Endothelial cell of umbilical vein (primary cell): ENCODE results near the gene TYROBP. TPM values are rescaled to one million over a fixed set of nuclear protein-coding genes. Genes with fewer than 3 reads are reported as not detected.

ENCODE experiments used
- BruUV-seq: library from RNA; stranded (reverse); fragments of 400-500 nt; replicated peaks from 2 replicates; lab custom pipeline; 2021; lab: Mats Ljungman, UMichigan
- CTCF ChIA-PET: fragments of 300-600, 350-600 bp; sonication (Branson Sonifier 250); formaldehyde crosslinking; loops from one replicate; lab custom pipeline; 2021; ENCODE audit warnings: antibody characterized with exemption, inconsistent platforms; lab: Charles Lee
- POLR2A ChIA-PET: fragments of 300-600, 350-600 bp; sonication (Branson Sonifier 250); formaldehyde crosslinking; loops from one replicate; lab custom pipeline; 2021; ENCODE audit warnings: antibody characterized with exemption, inconsistent platforms; lab: Charles Lee
- DNase-seq: peaks from one replicate; pipeline ENCODE4 v3.0.0-alpha.2; 2011; ENCODE audit warnings: low read depth, low spot score
- FAIRE-seq: peaks from 2 replicates; lab custom pipeline; 2011; peaks lifted over from hg19 to GRCh38; lab: Jason Lieb, UNC
- H2AFZ ChIP-seq: 2 replicates; pipeline ENCODE4 v1.6.0; 2012; ENCODE audit warnings: low read depth, low read length, control low read depth, inconsistent platforms
- H3K27ac ChIP-seq: 2 replicates; pipeline ENCODE4 v1.5.1; 2011; ENCODE audit warnings: low read depth, mild to moderate bottlenecking, control low read depth, low read length, moderate library complexity; ENCODE audit not compliant: insufficient read depth
- H3K27me3 ChIP-seq, 2 experiments: 2 replicates each; pipeline versions ENCODE4 v1.6.0 to v1.6.1; 2011; ENCODE audit warnings: low read length in 2 of 2, mixed read lengths in 1 of 2; ENCODE audit not compliant: control insufficient read depth in 2 of 2, insufficient read depth in 2 of 2
- H3K36me3 ChIP-seq, 2 experiments: 2 replicates in 1 of 2; 3 replicates in 1 of 2; pipeline ENCODE4 v1.5.1; 2011; ENCODE audit warnings: low read length in 2 of 2, mild to moderate bottlenecking in 1 of 2, moderate library complexity in 1 of 2; ENCODE audit not compliant: control insufficient read depth in 2 of 2, insufficient read depth in 2 of 2; ENCODE audit errors: extremely low read depth in 1 of 2
- H3K4me1 ChIP-seq: 3 replicates; pipeline ENCODE4 v1.5.1; 2011; ENCODE audit warnings: mild to moderate bottlenecking, low read length; ENCODE audit not compliant: control insufficient read depth, insufficient read depth; ENCODE audit errors: extremely low read depth
- H3K4me2 ChIP-seq: 2 replicates; pipeline ENCODE4 v1.6.1; 2011; ENCODE audit warnings: low read length, control low read depth, mixed read lengths; ENCODE audit not compliant: insufficient read depth
- H3K4me3 ChIP-seq, 3 experiments: fragments of 200-600 bp in 1 of 3; sonication (generic), shearing (Covaris generic) in 1 of 3; replicated peaks in 1 of 3; 2 replicates each; pipeline ENCODE4 v1.5.1; 2011 to 2016; ENCODE audit warnings: control low read depth in 3 of 3, low read length in 3 of 3, mild to moderate bottlenecking in 2 of 3, inconsistent platforms in 1 of 3, low read depth in 1 of 3, moderate library complexity in 1 of 3; ENCODE audit not compliant: insufficient read depth in 1 of 3
- H3K79me2 ChIP-seq: 2 replicates; pipeline ENCODE4 v1.6.0; 2012; ENCODE audit warnings: low read length, inconsistent platforms; ENCODE audit not compliant: control insufficient read depth, insufficient read depth
- H3K9ac ChIP-seq: replicated peaks from 2 replicates; pipeline ENCODE3; 2011; ENCODE audit warnings: low read length, control low read depth; ENCODE audit not compliant: insufficient read depth; ENCODE audit errors: extremely low read depth
- H3K9me1 ChIP-seq: replicated peaks from 3 replicates; pipeline ENCODE4 v1.6.0; 2011; ENCODE audit warnings: mild to moderate bottlenecking, low read length; ENCODE audit not compliant: control insufficient read depth, insufficient read depth; ENCODE audit errors: extremely low read depth
- H3K9me3 ChIP-seq: replicated peaks from 2 replicates; pipeline ENCODE4 v1.5.1; 2012; ENCODE audit warnings: low read length, inconsistent platforms; ENCODE audit not compliant: control insufficient read depth, insufficient read depth
- H4K20me1 ChIP-seq: replicated peaks from 2 replicates; pipeline ENCODE3; 2011; ENCODE audit warnings: mild to moderate bottlenecking, low read length; ENCODE audit not compliant: control insufficient read depth, insufficient read depth; ENCODE audit errors: extremely low read depth
- EZH2 ChIP-seq: IDR thresholded peaks from 2 replicates; pipeline ENCODE4 v1.6.1; 2012; ENCODE audit warnings: borderline replicate concordance, low read depth, mild to moderate bottlenecking, moderate library complexity, low read length, inconsistent platforms; ENCODE audit not compliant: severe bottlenecking
- FOS ChIP-seq: IDR thresholded peaks from 2 replicates; pipeline ENCODE4 v1.6.1; 2011; ENCODE audit warnings: mild to moderate bottlenecking, low read length, moderate library complexity, borderline replicate concordance; ENCODE audit not compliant: insufficient read depth
- GATA2 ChIP-seq: IDR thresholded peaks from 2 replicates; pipeline ENCODE4 v1.7.0; 2011; ENCODE audit warnings: low read depth, mild to moderate bottlenecking, moderate library complexity, mixed read lengths, low read length; ENCODE audit not compliant: insufficient read length, insufficient read depth
- JUN ChIP-seq: IDR thresholded peaks from 2 replicates; pipeline ENCODE4 v1.6.1; 2011; ENCODE audit warnings: borderline replicate concordance, low read depth; ENCODE audit not compliant: insufficient read length, insufficient read depth
- MYC ChIP-seq: IDR thresholded peaks from one replicate; pipeline ENCODE4 v1.6.1; 2011; ENCODE audit warnings: mild to moderate bottlenecking, low read depth, low read length
- POLR2A ChIP-seq: IDR thresholded peaks from 2 replicates; pipeline ENCODE4 v1.6.1; 2012; ENCODE audit warnings: low read depth, mild to moderate bottlenecking, control low read depth, low read length
- POLR2AphosphoS5 ChIP-seq: IDR thresholded peaks from 2 replicates; pipeline ENCODE4 v1.6.1; 2012; ENCODE audit warnings: low read depth, mild to moderate bottlenecking, control low read depth, low read length, moderate library complexity; ENCODE audit not compliant: insufficient read depth
- dilution Hi-C: fragments of 300-500 bp; cut with MboI; formaldehyde crosslinking; loops from one replicate; pipeline ENCODE4 v1.15.0; 2019; ENCODE audit warnings: low sequenced_read_pairs; ENCODE audit not compliant: extremely low pct_ligation_motif_present
- intact Hi-C: fragments of 100-400 bp; cut with micrococcal nuclease; formaldehyde crosslinking; loops from one replicate; pipeline ENCODE4 v1.10.0; 2022
- polyA plus RNA-seq, 4 experiments: library from polyadenylated mRNA; depleted of rRNA in 3 of 4; stranded (reverse) in 3 of 4; unstranded in 1 of 4; fragments of >200 nt; gene quantifications; 2 replicates each; pipeline versions ENCODE4 v1.2.1 to v1.2.3, GENCODE V29; 2011 to 2012; ENCODE audit warnings: missing spikeins in 1 of 4
- total RNA-seq: library from RNA; stranded (reverse); gene quantifications from 2 replicates; pipeline ENCODE4 v1.2.3, GENCODE V29; 2021
- TF ChIP-seq, protein P1 (sequence below), 2 donors: IDR thresholded peaks; 1 replicate in 1 of 2; 2 replicates in 1 of 2; pipeline ENCODE4 v1.5.1; 2011; ENCODE audit warnings: low read length in 2 of 2, mild to moderate bottlenecking in 2 of 2, moderate library complexity in 2 of 2, control low read depth in 1 of 2, inconsistent platforms in 1 of 2, low read depth in 1 of 2; ENCODE audit not compliant: insufficient read depth in 1 of 2; ENCODE audit errors: extremely low read depth in 1 of 2
- TF ChIP-seq, protein P2 (sequence below): IDR thresholded peaks from 2 replicates; pipeline ENCODE4 v1.6.1; 2011; ENCODE audit not compliant: insufficient read depth, insufficient read length

The TYROBP gene
- total and polyA plus RNA-seq, 2 donors (not counting 3 experiments of a cell fraction or from before 2014, with no cell fraction given): not detected

GRCh38 chr19:35942235-35942634 lies 34.1 kb upstream of the TYROBP start:
- no TSS peak for BruUV-seq
- dilution Hi-C loops (no loop called here), intact Hi-C loops (no loop called here)
- CTCF ChIA-PET: no interaction called here
- TF ChIP-seq JUN: no peak
- TF ChIP-seq, protein P1, sequence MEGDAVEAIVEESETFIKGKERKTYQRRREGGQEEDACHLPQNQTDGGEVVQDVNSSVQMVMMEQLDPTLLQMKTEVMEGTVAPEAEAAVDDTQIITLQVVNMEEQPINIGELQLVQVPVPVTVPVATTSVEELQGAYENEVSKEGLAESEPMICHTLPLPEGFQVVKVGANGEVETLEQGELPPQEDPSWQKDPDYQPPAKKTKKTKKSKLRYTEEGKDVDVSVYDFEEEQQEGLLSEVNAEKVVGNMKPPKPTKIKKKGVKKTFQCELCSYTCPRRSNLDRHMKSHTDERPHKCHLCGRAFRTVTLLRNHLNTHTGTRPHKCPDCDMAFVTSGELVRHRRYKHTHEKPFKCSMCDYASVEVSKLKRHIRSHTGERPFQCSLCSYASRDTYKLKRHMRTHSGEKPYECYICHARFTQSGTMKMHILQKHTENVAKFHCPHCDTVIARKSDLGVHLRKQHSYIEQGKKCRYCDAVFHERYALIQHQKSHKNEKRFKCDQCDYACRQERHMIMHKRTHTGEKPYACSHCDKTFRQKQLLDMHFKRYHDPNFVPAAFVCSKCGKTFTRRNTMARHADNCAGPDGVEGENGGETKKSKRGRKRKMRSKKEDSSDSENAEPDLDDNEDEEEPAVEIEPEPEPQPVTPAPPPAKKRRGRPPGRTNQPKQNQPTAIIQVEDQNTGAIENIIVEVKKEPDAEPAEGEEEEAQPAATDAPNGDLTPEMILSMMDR (IDR thresholded peaks at IDR 0.05; ENCODE audit: extremely low read depth in 1 of 2, insufficient read depth in 1 of 2, low read depth in 1 of 2, low read length in 2 of 2): no peak
- TF ChIP-seq EZH2: no peak
- TF ChIP-seq MYC: no peak
- TF ChIP-seq POLR2AphosphoS5: no peak
- TF ChIP-seq, protein P2, sequence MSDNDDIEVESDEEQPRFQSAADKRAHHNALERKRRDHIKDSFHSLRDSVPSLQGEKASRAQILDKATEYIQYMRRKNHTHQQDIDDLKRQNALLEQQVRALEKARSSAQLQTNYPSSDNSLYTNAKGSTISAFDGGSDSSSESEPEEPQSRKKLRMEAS: no peak
- TF ChIP-seq POLR2A: no peak
- Histone ChIP-seq H3K27ac (no peak overlapping the region), H3K9me3 (no peaks in the 10 kb centered on the region), H3K36me3 (no peaks in the 10 kb centered on the region), H3K79me2 (no peaks in the 10 kb centered on the region), H3K4me2 (no peak overlapping the region), H2AFZ (no peak overlapping the region), H3K27me3 (no peaks in the 10 kb centered on the region), H3K9ac (no peak overlapping the region), H4K20me1 (peaks cover 4% of the 10 kb centered on the region), H3K9me1 (no peaks in the 10 kb centered on the region), H3K4me1 (peaks cover 8% of the 10 kb centered on the region), H3K4me3 (no peak overlapping the region)
- FAIRE-seq: no peak
- POLR2A ChIA-PET: no interaction called here
- no peak for DNase-seq

GRCh38 chr19:35940839-35941238 lies 32.7 kb upstream of the TYROBP start:
- dilution Hi-C loops (no loop called here), intact Hi-C loops (no loop called here)
- CTCF ChIA-PET: no interaction called here
- Histone ChIP-seq H3K4me2 (no peak overlapping the region), H3K9me1 (no peaks in the 10 kb centered on the region), H3K36me3 (no peaks in the 10 kb centered on the region), H3K4me3 (no peak overlapping the region), H3K27ac (no peak overlapping the region), H3K4me1 (peaks cover 18% of the 10 kb centered on the region), H2AFZ (no peak overlapping the region), H3K9me3 (no peaks in the 10 kb centered on the region), H3K79me2 (no peaks in the 10 kb centered on the region), H4K20me1 (peaks cover 4% of the 10 kb centered on the region), H3K27me3 (no peaks in the 10 kb centered on the region), H3K9ac (no peak overlapping the region)
- TF ChIP-seq, protein P2: no peak
- TF ChIP-seq FOS (no peak), POLR2AphosphoS5 (no peak), POLR2A (no peak), GATA2 (no peak), MYC (no peak), EZH2 (no peak), JUN (no peak)
- TF ChIP-seq, protein P1 (IDR thresholded peaks at IDR 0.05; ENCODE audit: extremely low read depth in 1 of 2, insufficient read depth in 1 of 2, low read depth in 1 of 2, low read length in 2 of 2): no peak
- POLR2A ChIA-PET: no interaction called here
- FAIRE-seq (no peak), DNase-seq (no peak)
- no TSS peak for BruUV-seq
